GM12875 (cell line): ENCODE data around the gene POLD2.

Experiments used
- H3K4me3 ChIP-seq: one replicate; pipeline ENCODE4 v1.5.1; 2011; ENCODE audit warnings: low read depth, low read length, control low read depth
- TF ChIP-seq, protein P1 (sequence below): IDR thresholded peaks from 2 replicates; pipeline ENCODE4 v1.5.1; 2011; ENCODE audit warnings: low read depth, mild to moderate bottlenecking, control low read depth, inconsistent platforms, low read length, moderate library complexity, borderline replicate concordance; ENCODE audit not compliant: insufficient read depth

The POLD2 gene

DNA sequence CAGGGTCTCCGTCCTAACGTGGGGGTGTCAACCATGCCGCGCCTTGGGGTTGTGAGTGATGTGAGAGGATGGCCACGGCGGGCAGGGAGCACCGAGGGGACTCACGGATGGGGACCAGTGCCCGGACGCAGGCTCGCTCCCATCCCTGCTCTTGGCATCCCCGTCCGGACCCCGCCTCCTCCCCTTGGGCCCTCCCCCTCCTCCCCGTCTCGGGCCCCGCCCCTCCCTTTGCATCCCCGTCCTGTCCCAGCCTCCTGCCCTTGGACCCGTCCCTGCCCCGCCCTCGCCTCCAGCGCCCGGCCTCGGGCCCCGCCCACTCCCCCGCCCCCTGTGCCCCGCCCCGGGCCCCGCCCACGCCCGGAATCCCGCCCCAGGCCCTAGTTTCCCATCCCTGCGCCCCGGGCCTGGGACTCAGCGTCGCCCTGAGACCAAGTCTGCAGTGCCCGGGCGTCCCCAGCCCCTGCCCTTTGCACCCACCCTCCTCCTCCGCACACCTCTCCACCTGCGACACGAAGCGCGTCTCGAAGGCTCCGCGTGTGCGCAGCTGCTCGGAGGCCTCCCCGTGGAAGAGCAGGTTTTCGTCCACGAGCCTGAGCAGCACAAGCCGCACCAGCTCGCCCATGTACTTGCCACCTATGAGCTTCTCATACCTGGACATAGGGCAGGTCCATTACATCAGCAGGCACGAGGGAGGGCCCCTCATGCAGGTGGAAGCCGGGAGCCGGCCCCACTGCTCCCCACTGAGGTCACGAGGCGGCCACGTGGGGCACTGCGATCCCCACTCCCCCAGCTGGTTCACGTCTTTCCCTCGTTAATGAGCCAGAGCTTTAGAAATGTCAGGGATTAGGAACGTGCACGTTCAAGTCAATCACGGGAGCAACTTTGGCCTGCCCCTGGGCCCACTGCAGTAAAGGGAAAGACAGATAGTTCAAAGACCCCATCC is 22.9 kb upstream of the POLD2 start:
- TF ChIP-seq, protein P1, sequence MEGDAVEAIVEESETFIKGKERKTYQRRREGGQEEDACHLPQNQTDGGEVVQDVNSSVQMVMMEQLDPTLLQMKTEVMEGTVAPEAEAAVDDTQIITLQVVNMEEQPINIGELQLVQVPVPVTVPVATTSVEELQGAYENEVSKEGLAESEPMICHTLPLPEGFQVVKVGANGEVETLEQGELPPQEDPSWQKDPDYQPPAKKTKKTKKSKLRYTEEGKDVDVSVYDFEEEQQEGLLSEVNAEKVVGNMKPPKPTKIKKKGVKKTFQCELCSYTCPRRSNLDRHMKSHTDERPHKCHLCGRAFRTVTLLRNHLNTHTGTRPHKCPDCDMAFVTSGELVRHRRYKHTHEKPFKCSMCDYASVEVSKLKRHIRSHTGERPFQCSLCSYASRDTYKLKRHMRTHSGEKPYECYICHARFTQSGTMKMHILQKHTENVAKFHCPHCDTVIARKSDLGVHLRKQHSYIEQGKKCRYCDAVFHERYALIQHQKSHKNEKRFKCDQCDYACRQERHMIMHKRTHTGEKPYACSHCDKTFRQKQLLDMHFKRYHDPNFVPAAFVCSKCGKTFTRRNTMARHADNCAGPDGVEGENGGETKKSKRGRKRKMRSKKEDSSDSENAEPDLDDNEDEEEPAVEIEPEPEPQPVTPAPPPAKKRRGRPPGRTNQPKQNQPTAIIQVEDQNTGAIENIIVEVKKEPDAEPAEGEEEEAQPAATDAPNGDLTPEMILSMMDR, result no peak
- no peak overlapping the region for H3K4me3 ChIP-seq

DNA sequence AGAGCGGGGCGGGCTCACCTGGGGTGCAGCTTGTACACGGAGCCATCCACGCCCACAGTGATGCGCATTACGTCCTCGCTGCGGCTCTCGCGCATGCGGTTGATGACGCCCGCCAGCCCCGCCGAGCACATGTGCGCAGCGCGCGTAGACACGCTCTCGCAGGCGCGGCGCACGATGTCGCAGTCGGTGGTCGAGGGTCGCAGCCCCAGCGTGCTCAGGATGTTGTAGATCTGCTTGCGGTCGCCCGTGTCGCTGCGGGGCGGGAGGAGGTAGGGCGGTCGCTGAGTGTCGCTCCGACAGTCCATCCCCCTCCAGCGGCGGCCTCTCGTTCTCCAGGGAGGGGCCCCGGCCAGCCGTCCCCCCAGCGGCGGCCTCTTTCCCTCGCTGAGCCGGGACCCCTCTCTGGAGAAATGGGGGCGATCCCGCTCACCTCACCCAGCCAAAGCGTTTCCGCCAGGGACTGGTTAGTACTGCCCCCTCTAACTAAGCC is 22.2 kb upstream of the POLD2 start:
- TF ChIP-seq, protein P1, result no peak
- no peak overlapping the region for H3K4me3 ChIP-seq

DNA sequence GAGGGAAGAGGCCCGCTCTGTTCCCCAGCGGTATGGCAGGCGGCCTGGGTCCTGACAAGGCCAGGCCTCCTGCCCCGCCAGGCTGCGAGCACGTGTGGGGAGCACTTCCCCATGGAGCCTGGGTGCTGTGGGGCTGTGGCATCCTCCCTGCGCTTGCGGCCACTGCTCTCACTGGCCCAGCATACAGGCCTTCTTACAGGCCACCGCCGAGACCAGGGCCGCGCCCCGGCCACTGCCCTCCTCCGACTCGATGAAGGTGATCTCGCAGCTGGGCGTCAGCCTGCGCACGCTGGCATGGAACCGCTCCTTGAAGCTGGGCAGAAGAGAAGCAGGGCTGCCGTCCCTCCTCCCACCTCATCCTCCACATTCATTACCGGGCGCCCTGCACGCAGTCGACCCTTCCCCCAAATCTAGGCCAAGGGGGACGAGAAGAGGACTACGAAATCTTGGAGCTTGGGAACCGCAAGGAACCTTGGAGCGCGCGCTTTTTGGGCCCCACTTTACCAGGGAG is 21.7 kb upstream of the POLD2 start:
- no peak overlapping the region for H3K4me3 ChIP-seq

DNA sequence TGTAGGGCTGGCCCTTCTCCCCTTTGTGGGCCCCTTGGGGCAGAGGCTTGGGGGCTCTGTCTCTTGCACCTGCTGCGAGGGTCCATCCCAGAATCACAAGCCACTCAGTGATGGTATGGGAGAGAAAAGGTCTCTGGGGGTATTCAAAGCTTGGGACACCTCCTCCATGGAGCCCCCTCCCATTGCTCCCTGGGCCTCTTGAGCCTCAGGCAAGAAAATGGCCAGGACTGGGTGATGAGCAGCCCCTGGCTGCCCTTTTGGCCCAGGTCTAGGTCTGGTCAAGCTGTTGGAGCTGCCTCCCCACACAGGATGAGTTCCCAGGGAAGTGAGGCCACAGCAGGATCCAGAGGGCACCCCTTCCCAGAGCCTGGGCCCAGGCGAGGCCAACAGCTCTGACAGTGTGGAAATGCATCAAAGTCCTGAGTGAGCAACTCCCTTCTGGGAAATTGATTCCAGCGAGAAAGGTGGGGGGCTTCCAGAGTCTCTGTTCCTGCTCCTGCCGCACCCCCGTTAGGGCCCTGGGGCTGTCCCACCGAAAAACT is 21.1 kb upstream of the POLD2 start:
- TF ChIP-seq, protein P1, result no peak
- no peak overlapping the region for H3K4me3 ChIP-seq

More for the DNA sequence above, 21.7 kb upstream of the POLD2 start:
- TF ChIP-seq, protein P1, result no peak

DNA sequence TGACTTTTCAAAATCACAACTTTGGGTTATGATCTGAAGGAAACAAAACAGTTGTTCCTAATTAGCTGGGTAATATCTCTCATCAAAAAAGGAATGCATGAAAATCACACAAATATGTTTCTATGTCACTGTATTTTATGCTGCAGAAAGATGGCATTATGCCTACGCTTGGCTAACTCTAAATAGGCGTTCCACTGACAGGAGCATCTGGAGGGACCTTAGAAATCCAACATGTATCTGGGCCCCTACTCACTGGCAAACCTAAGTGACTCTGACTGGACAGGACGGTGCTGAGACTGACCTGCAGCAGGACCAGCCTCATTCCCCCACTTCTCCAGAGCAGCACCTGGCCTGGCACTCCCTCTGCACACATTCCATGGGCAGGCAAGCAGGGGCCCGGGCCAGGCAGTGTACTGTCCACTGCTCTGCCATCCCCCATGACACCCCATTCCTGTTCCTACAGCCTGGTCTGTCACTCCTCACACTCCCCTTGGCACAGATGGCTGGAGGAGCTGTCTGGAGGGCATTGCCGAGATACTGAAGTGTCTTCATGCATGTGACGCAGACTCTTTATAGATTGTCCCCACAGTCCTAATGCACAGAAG is 20.4 kb upstream of the POLD2 start:
- TF ChIP-seq, protein P1, result no peak
- no peak overlapping the region for H3K4me3 ChIP-seq

DNA sequence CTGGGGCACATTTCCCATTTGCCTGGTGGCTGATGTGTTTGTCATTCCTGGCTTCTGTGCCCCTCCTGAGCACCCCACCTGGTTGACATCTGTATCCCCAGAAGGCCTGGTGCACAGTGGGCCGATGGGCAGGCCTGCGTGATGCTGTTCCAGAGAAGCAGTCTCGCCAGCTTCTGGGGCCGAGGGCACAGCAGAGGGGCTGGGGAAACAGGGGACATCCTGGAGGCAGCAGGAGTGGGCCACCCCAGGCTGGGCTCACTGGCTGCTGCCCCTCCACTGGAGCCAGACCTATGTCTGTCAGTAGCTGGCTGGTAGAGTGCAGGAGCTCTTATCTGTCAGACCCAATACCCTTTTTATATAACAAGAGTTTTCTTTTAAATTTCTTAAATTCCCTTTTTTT is 18.7 kb upstream of the POLD2 start:
- TF ChIP-seq, protein P1, result no peak
- H3K4me3 ChIP-seq, result no peak overlapping the region
